Activated naive CD8-positive, alpha-beta T cell treated with anti-CD3 and anti-CD28 coated beads for 36 hours (primary cell): Measurements from ENCODE around the gene HIC2. TPM values are rescaled to one million over a fixed set of nuclear protein-coding genes. Genes with fewer than 3 reads are reported as not detected.
"Not testable (repeated sequence)": the region's sequence is repeated elsewhere in the genome, so short reads cannot be mapped to it uniquely, and the experiment has no call there.

Source experiments
- DNase-seq: peaks from one replicate; pipeline ENCODE4 v3.0.0; 2021
- H3K27ac Mint-ChIP-seq: one replicate; pipeline ENCODE4 v1.8.0; 2022; ENCODE audit warnings: mild to moderate bottlenecking, moderate library complexity, mixed read lengths
- H3K27me3 Mint-ChIP-seq: one replicate; pipeline ENCODE4 v1.8.0; 2022; ENCODE audit warnings: mild to moderate bottlenecking, mixed read lengths
- H3K36me3 Mint-ChIP-seq: one replicate; pipeline ENCODE4 v1.8.0; 2021; ENCODE audit warnings: mild to moderate bottlenecking, mixed read lengths
- H3K4me1 Mint-ChIP-seq: one replicate; pipeline ENCODE4 v1.8.0; 2021; ENCODE audit warnings: mixed read lengths
- H3K4me3 Mint-ChIP-seq: one replicate; pipeline ENCODE4 v1.8.0; 2022; ENCODE audit warnings: mild to moderate bottlenecking, moderate library complexity, mixed read lengths
- H3K9me3 Mint-ChIP-seq: one replicate; pipeline ENCODE4 v1.8.0; 2022; ENCODE audit warnings: mixed read lengths
- total RNA-seq, 2 experiments: library from RNA; stranded (reverse); gene quantifications; one replicate each; pipeline ENCODE4 v1.2.3, GENCODE V29; 2021

Gene HIC2
- total RNA-seq, 2 experiments from 2014 or later = 5.4 to 5.8 TPM

DNA sequence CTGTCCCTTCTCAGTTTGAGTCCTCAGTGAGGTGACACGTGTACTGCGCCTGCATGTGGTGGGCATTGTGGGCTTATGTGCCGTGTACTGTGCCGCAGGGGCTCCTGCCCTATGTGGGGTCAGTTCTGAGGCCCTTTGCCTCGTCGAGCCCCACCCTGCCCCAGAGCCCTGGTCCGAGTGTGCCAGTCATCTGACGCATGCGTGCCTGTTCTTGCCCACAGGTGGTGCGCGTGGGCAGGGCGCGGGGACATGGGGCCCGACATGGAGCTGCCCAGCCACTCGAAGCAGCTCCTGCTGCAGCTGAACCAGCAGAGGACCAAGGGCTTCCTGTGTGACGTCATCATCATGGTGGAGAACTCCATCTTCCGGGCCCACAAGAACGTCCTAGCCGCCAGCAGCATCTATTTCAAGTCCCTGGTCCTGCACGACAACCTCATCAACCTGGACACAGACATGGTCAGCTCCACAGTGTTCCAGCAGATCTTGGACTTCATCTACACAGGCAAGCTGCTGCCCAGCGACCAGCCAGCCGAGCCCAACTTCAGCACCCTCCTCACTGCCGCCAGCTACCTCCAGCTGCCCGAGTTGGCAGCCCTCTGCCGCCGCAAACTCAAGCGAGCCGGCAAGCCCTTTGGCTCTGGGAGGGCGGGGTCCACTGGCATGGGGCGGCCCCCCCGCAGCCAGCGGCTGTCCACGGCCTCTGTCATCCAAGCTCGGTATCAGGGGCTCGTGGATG lies 27.7 kb downstream of the HIC2 start:
- Mint-ChIP-seq H3K27me3 (no peaks in the 10 kb centered on the region), H3K4me3 (no peak overlapping the region), H3K9me3 (no peaks in the 10 kb centered on the region), H3K36me3 (no peaks in the 10 kb centered on the region), H3K27ac (no peak overlapping the region), H3K4me1 (no peaks in the 10 kb centered on the region)
- DNase-seq = no peak

DNA sequence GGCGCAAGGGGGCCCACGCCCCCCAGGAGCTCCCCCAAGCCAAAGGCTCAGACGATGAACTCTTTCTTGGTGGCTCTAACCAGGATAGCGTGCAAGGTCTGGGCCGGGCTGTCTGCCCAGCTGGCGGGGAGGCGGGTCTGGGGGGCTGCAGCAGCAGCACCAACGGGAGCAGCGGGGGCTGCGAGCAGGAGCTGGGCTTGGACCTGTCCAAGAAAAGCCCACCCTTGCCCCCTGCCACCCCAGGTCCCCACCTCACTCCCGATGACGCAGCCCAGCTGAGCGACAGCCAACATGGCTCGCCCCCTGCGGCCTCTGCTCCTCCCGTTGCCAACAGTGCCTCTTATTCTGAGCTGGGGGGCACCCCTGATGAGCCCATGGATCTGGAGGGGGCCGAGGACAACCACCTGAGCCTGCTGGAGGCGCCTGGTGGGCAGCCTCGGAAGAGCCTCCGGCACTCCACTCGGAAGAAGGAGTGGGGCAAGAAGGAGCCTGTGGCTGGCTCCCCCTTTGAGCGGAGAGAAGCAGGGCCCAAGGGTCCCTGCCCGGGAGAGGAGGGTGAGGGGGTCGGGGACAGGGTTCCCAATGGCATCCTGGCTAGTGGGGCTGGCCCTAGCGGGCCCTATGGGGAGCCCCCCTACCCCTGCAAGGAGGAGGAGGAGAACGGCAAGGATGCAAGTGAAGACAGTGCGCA lies 28.4 kb downstream of the HIC2 start:
- Mint-ChIP-seq H3K27ac (no peak overlapping the region), H3K9me3 (no peaks in the 10 kb centered on the region), H3K4me1 (no peaks in the 10 kb centered on the region), H3K36me3 (no peaks in the 10 kb centered on the region), H3K4me3 (no peak overlapping the region), H3K27me3 (no peaks in the 10 kb centered on the region)
- DNase-seq = no peak

DNA sequence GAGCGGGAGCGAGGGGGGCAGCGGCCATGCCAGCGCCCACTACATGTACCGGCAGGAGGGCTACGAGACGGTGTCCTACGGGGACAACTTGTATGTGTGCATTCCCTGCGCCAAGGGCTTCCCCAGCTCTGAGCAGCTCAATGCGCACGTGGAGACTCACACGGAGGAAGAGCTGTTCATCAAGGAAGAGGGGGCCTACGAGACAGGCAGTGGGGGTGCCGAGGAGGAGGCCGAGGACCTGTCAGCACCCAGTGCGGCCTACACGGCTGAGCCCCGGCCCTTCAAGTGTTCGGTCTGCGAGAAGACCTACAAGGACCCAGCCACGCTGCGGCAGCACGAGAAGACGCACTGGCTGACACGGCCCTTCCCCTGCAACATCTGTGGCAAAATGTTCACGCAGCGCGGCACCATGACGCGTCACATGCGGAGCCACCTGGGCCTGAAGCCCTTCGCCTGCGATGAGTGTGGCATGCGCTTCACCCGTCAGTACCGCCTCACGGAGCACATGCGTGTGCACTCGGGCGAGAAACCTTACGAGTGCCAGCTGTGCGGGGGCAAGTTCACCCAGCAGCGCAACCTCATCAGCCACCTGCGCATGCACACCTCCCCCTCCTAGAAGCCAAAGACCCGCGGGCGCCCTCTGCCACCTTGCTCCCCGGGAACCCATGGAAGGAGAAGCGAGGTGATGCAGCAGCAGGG lies 29.1 kb downstream of the HIC2 start:
- no peaks in the 10 kb centered on the region for H3K4me1 Mint-ChIP-seq
- no peak overlapping the region for H3K27ac Mint-ChIP-seq
- H3K9me3 Mint-ChIP-seq = no peaks in the 10 kb centered on the region
- no peak for DNase-seq
- H3K27me3 Mint-ChIP-seq = no peaks in the 10 kb centered on the region
- H3K36me3 Mint-ChIP-seq = no peaks in the 10 kb centered on the region
- H3K4me3 Mint-ChIP-seq = no peak overlapping the region

DNA sequence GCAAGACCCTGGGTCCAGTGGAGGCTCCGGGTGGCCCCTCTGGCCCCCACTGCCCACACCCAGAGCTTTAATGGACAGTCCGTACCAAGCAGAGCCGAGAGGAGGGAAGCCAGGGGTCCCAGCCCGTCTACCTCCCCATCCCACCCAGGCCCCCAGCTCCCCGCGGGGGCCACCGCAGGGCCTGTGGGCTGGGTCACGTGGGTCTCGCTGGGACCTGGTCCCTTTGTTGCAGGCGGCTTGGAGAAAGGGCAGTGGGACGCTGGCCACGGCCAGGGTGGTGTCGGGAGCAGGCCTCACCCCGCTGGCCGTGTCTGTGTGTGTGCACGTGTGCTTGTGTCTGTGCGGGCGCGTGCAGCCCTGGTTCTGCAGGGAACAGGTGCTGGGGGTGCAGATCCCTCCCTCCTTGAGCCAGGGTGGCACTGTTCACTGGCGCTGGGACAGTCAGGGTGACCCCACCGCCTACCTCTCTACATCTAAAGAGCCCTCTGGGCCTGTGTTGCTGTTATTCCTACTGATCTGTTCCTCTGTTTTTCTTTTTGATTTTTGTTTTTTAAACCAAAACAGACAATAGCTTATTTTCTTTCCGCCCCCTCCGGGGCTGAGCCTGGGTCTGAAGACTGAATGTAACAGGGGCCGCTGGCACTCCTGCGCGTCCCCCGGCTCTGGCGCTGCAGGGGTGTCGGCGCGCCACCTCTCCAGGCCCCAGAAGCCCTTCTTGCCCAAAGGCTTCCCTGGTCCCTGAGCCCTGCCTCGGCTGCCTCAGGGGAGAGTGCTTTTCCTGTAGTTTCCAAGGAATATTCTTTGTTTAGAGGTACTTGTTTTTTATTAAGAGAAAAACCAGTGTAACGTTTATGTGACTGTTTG lies 29.9 kb downstream of the HIC2 start:
- H3K27ac Mint-ChIP-seq = no peak overlapping the region
- no peaks in the 10 kb centered on the region for H3K4me1 Mint-ChIP-seq
- H3K27me3 Mint-ChIP-seq = no peaks in the 10 kb centered on the region
- DNase-seq = no peak
- no peaks in the 10 kb centered on the region for H3K36me3 Mint-ChIP-seq
- H3K9me3 Mint-ChIP-seq = no peaks in the 10 kb centered on the region
- H3K4me3 Mint-ChIP-seq = no peak overlapping the region

DNA sequence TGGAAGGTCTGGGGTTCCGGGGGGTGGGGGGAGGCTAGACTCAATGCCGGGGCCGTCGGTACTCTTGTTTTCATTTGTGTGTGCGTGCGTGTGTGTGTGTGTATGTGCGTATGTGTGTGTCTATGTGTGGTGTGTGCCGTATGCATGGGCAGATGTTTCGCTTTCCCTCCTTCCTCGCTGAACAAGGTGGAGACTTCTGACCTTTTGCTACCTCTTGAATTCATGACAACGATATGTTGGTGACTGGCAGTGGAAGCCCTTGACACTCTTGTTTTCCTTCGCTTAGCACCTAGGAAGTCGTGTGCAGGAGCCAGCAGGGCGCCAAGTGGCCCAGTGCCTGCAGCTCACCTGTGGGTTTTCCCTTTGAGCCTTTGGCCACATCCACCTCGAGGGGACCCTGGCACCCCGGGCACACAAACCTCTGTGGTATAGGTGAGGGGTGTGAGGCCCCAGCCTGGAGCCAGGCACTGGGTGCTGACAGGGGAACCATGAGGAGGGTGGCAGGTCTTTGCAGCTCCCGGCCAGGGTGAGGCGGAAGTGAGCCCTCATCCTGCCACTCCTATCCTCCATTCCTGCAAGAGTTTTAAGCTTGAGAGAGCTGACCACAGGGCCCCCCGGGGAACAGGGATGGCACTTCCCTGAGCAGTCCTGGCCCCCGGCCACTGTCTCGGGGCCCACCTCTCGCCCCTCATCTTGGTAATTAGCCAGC lies 30.7 kb downstream of the HIC2 start:
- Mint-ChIP-seq H3K4me3 (no peak overlapping the region), H3K36me3 (no peaks in the 10 kb centered on the region), H3K4me1 (no peaks in the 10 kb centered on the region), H3K27ac (no peak overlapping the region), H3K27me3 (no peaks in the 10 kb centered on the region), H3K9me3 (no peaks in the 10 kb centered on the region)
- no peak for DNase-seq

DNA sequence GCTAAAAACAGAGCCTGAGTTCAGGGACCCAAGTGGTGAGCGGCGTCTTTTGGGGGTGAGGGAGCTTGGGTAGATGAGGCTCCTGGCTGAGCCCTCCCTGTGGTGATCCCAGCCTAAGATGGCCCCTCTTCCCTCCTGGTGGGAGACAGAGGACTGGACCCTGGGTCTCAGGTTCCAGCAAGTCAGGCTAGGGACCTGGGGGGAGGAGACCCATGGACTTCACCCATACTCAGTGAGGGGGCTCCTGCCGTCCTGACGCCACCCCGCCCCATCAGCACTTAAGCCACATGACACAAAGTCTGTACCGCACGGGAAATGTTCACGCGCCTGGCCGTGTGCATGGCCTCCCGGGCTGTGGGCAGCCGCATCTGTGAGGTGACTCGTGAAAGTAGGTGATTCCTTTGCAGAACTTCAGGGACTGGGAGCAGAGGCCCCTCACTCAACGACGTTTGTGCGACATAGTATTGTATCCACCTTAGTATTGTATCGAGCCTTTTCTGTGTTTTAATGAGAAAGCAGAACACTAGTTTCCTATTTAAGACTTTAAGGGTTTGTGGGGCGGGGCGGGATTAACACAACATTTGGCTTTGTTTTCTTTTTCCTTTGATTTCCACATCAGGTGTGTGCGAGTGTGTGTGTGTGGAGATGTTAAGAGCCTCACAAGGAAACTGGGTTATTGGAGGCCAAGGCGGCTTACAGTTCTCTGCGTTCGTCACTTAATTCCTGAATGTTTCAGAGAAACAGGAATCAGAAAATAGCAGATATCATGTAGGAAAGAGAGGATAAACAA lies 31.7 kb downstream of the HIC2 start:
- Mint-ChIP-seq H3K4me3 (no peak overlapping the region), H3K9me3 (no peaks in the 10 kb centered on the region), H3K27ac (no peak overlapping the region), H3K36me3 (no peaks in the 10 kb centered on the region), H3K27me3 (no peaks in the 10 kb centered on the region), H3K4me1 (no peaks in the 10 kb centered on the region)
- DNase-seq = no peak

DNA sequence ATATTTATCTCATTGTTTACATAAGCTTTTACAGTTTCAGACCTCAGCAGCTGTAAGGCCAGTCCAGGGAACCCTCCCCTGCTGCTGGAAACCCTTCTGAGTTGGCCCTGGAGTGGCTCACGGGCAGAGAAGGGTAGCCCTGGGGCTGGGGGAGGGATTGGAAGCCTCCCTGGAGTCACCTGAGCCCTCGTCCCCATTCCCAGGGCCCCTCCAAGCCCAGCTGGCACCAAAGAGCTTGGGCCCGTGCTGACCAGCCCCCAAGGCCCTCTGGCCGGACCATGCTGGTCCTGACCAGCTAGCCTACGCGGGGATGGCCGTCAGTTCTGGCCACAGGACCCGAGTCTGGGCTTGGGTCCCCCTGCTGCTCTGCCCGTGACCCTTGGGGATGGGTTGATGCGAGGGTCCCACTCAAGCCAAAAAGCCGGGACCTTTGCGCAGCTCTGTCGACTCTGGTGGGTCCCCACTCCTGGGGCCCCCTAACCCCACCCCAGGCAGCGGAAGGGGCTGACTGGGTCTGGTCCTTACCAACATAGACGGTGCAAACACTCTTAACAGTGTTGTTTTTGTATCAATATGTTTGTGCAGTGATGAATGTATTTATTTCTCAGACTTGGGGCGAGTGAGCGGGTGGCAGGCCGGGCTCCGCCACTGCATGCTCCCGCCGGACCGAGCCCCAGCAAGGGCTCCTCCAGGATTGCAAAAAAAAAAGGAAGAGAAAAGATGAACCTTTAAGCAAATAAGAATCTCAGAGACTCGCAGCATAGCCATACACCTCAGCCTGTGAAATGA lies 32.6 kb downstream of the HIC2 start:
- no peaks in the 10 kb centered on the region for H3K9me3 Mint-ChIP-seq
- H3K27me3 Mint-ChIP-seq = no peaks in the 10 kb centered on the region
- no peak for DNase-seq
- no peaks in the 10 kb centered on the region for H3K36me3 Mint-ChIP-seq
- no peak overlapping the region for H3K4me3 Mint-ChIP-seq
- H3K27ac Mint-ChIP-seq = no peak overlapping the region
- no peaks in the 10 kb centered on the region for H3K4me1 Mint-ChIP-seq

DNA sequence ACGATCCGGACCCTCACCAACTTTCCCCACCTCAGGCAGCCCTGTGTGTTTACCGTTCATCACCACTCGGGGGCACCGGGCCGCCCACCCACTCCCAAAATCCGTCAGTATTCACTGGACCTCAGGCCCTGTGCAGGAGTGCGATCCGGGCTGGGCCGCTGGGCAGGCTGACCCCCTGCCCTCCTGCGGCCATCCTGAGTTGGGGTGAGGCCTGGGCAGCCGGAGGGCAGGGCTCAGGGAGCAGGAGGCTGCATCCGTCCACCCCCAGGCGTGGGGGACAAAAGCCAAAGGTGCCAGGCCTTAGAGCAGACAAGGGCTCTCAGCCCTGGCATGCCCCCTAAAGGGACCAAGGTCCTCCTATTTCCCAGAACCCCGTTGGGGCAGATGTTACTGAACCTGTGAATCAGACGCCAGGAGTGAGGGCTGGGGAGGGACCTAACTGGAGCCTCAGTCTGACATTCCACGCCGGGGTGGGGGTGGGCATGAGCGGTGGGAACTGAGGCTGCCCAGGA lies 33.2 kb downstream of the HIC2 start:
- H3K27me3 Mint-ChIP-seq = no peaks in the 10 kb centered on the region
- no peak overlapping the region for H3K27ac Mint-ChIP-seq
- no peak for DNase-seq
- H3K36me3 Mint-ChIP-seq = no peaks in the 10 kb centered on the region
- H3K9me3 Mint-ChIP-seq = no peaks in the 10 kb centered on the region
- H3K4me1 Mint-ChIP-seq = no peaks in the 10 kb centered on the region
- H3K4me3 Mint-ChIP-seq = no peak overlapping the region

DNA sequence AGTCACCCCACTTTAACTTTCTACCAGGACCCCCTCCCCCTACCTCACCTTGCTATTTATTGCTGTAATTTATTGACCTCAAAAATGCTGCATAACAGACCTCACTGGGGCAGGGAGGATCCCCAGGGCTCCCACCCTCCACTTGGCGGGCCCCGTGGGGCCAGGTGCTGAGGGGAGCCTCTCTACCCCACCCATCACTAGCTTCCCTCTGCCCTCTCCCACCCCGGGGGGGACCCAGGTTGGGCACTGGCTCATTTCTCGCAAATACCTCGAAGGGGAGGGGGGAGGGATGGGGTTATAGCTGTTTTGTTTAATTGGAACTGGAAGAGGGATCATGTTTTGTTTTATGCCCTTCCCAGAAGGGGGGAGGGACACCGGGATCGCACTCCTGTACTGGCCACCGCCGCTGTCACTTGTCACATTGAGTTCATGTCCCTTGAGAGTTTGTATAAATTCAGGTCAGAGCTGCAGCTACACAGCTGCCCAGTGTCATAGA lies 33.7 kb downstream of the HIC2 start:
- Mint-ChIP-seq H3K4me1 (no peaks in the 10 kb centered on the region), H3K27me3 (no peaks in the 10 kb centered on the region), H3K4me3 (no peak overlapping the region), H3K9me3 (no peaks in the 10 kb centered on the region), H3K36me3 (no peaks in the 10 kb centered on the region), H3K27ac (no peak overlapping the region)
- DNase-seq = no peak

DNA sequence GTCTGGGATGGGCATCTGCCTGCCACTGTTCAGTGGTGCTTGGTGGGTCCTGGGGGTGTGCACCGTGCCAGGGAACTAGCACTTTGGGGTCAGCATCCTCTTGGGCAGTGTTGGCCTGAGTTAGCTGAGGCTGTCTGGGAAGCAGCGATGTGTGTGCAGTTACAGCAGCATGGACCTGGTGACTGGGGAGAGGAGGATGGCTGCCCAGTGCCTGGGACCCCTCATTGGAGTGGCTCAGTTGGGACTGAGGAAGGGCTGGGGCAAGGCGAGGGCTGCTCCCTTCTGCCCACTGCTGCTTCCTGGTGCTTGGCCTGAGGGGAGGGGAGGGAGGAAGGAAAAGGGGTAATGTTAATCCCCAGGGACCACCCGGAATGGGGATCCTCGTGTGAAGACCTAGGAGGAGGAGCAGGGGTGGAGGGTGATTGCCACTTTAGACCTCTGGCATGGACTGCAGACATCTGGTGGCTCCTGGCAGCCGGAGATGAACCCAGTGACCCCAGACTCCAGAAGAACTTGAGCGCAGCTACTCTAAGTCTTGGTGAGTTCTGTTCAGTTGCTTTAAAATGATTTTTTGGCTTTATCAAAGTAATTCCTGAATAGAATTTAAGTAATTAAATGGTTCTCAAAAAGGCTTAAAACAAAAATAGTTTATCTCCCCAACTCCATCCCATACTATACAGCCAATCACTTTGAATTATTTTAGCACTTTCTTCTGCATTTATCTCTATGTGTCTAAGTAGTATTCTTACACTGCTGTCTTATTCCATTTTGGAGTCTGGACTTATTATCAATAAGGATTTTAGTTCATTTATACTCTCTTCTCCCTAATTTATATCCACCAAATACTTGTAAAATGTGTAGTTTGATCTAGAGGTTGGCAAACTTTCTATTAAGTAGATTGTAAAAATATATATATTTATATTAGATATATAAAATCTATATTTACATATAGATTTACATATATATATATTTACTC lies 34.7 kb downstream of the HIC2 start:
- H3K36me3 Mint-ChIP-seq = no peaks in the 10 kb centered on the region
- no peaks in the 10 kb centered on the region for H3K27me3 Mint-ChIP-seq
- no peak for DNase-seq
- no peak overlapping the region for H3K4me3 Mint-ChIP-seq
- H3K4me1 Mint-ChIP-seq = no peaks in the 10 kb centered on the region
- H3K27ac Mint-ChIP-seq = no peak overlapping the region
- H3K9me3 Mint-ChIP-seq = no peaks in the 10 kb centered on the region

DNA sequence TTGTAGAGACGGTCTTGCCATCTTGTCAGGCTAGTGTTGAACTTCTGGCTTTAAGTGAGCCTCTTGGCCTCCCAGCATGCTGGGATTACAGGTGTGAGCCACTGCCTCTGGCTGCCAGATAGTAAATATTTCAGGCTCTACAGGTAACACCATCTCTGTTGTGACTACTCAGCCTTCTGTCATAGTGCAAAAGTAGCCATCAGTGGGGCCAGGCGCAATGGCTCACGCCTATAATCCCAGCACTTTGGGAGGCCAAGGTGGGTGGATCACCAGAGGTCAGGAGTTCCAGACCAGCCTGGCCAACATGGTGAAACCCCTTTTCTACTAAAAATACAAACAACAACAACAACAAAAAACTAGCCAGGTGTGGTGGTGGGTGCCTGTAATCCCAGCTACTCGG lies 35.5 kb downstream of the HIC2 start:
- H3K9me3 Mint-ChIP-seq, H3K4me3 Mint-ChIP-seq, H3K27ac Mint-ChIP-seq, H3K36me3 Mint-ChIP-seq, DNase-seq, H3K27me3 Mint-ChIP-seq, H3K4me1 Mint-ChIP-seq: not testable (repeated sequence)

DNA sequence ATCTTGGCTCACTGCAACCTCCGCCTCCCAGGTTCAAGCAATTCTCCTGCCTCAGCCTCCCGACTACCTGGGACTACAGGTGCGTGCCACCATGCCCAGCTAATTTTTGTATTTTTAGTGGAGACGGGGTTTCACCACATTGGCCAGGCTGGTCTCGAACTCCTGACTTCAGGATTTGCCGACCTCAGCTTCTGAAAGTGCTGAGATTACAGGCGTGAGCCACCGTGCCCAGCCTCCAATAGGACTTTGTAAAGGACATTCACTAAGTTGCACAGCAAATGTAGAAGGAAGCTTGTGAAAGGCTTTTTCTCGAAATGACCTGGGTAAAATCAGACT lies 37.8 kb downstream of the HIC2 start:
- DNase-seq, H3K4me1 Mint-ChIP-seq, H3K27ac Mint-ChIP-seq, H3K36me3 Mint-ChIP-seq, H3K9me3 Mint-ChIP-seq, H3K27me3 Mint-ChIP-seq, H3K4me3 Mint-ChIP-seq: not testable (repeated sequence)
